HL-60/S4 treated with phorbol 12-myristate 13-acetate at 8.2 ng/mL for 4 days and 3 days (cell line): ENCODE data around the gene RERG.

Experiments used
- in situ Hi-C: fragments of 300-500 bp; cut with MboI; formaldehyde crosslinking; loops from 2 replicates; pipeline ENCODE4 v1.15.0; 2022; ENCODE audit warnings: low sequenced_read_pairs

RERG gene

DNA sequence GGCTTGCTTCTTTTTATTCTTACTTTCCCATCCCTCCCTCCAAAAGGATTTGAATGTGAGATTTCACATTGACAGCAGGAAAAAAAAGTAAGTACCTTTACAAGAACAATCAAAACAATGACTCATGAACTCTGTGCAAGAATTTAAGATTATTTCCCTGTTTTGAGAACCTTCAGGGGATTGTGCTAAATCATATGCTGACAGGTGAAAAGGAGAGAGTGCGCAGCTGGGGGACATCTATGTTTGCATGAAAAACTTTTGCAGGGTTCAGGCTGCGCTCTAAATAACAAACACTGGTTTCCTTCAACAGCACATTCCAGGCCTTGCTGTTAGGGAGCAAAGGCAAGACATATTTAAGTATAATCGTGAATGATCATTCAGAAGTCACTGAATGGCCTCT lies 27.3 kb downstream of the RERG start:
- in situ Hi-C loops: no loop called here

GRCh38 chr12:15192720-15193119 lies 28.5 kb downstream of the RERG start:
- in situ Hi-C loops: no loop called here

DNA sequence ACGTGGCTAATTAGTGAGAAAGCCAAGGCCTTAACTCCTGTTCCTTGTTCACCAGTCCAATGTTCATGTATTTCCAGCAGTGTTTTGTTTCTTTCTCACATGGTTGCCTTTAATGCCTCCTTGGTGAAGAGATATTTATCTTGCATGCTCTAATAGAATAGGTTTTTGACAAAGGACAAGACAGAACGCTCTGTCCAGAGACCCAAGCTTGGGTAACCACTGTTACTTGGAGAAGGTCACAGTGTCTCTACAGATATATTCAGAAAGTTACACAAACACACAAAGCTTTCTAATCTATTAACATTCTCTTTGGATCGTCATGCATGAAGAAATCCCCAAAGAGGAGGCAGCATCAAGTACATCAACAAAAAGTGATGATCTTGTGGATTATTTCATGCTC lies 33.1 kb downstream of the RERG start:
- in situ Hi-C loops: no loop called here

DNA sequence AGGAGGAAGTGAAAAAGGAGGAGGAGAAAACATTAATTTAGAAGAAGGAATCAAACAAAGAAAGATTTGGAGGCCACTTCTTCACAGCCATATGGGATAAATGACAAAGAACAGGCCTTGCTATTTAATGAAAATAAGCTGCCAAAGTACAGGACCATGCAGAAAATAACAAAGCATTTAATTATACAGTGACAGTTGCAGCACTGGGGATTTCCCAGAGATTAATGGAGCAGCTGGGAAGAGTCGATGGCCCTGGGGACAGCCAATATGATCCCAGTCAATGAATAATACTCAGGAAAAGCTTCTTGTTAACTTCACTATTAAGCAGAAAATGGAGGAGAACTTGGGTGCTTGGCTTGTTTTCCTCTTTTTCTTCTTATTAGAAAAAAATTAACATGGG lies 34.6 kb downstream of the RERG start:
- in situ Hi-C loops: no loop called here

DNA sequence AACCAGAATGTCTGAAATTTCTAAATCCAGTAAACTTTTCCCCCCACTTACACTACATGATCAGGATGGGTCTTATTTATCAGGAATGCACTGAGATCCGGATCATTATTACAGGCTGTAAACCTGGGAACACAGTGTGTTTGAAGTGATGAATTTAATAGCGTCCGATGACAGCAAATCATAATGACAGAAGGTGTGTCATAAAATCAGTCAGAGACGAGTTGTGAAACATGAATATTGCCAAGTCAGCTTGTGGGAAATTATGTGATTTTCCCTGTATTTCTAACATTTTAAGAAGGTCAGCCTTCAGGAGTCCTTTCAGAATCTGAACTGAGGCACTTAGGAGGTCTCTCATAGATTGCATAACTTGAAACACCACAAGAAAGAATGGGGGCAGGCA lies 36.7 kb downstream of the RERG start:
- in situ Hi-C loops: no loop called here

DNA sequence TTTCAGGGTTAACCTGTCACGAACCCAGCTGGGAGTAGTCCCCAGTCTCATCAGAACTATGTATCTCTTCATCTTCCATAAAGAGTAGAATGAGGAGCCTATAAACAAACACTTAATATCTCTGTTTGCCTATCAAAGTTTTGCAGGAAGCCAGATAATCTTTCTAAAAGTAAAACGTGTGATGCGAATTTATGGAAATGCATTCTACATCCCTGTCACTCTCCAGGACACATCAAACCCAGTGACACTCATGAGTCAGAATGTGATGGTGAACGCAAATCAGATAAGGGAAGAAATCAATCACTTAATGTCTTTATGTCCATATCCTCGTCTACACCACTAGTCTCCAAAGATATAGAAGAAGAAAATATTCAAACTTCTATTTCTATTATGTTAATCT lies 37.4 kb downstream of the RERG start:
- in situ Hi-C loops: no loop called here

- in situ Hi-C loops: no loop called here
Observed at GRCh38 chr12:15181017-15181683, 40.1 kb downstream of the RERG start.

- in situ Hi-C loops: no loop called here
Observed at GRCh38 chr12:15180325-15180724, 40.9 kb downstream of the RERG start.

- in situ Hi-C loops: no loop called here
Observed at GRCh38 chr12:15179672-15180071, 41.5 kb downstream of the RERG start.

DNA sequence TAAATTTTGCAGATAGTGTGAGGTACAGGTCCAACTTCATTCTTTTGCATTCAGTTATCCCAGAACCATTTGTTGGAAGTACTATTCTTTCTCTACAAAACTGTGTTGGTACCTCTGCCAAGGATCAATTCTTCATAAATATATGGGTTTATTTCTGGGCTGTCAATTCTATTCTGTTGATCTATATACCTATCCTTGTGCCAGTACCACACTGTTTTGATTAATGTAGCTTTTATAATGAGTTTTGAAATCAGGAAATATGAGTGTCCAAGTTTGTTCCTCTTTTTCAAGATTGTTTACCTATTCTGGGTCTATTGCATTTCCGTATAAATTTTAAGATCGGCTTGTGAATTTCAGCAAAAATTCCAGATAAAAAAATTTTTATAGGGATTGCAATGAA lies 48.1 kb downstream of the RERG start:
- in situ Hi-C loops: no loop called here

- in situ Hi-C loops: no loop called here
Observed at GRCh38 chr12:15172060-15172822, 49.0 kb downstream of the RERG start.

DNA sequence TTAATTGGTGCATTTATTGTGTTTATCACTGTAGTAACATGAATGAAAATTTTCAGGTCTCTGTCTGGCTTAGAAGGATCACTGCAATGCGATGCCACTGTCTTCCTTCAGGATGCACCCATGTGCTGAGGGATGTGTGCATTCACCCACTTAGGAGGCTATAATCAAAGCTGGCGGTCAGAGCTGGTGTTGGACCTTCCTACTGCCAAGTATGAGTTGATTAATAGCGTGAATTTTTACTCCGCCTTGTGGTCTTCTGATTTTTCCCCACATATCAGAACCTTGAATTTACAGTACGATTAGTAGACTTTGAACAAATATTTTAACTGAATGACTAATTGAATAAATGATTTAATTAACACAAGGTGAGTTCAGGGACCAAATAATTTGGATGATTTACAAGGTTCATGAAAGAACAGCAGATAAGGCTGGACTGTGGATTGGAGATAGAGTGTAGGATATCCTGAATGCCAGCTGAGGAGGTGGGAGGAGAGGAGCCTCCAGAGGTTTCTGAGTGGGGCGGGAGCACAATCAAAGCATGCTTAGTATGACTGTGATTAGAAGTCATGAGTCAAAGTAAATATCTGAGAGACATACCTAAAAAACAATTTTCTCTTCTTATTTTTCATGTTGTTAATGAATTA lies 50.1 kb downstream of the RERG start:
- in situ Hi-C loops: no loop called here

GRCh38 chr12:15168026-15168678 lies 53.1 kb downstream of the RERG start:
- in situ Hi-C loops: no loop called here

GRCh38 chr12:15165012-15165659 lies 56.1 kb downstream of the RERG start:
- in situ Hi-C loops: no loop called here

DNA sequence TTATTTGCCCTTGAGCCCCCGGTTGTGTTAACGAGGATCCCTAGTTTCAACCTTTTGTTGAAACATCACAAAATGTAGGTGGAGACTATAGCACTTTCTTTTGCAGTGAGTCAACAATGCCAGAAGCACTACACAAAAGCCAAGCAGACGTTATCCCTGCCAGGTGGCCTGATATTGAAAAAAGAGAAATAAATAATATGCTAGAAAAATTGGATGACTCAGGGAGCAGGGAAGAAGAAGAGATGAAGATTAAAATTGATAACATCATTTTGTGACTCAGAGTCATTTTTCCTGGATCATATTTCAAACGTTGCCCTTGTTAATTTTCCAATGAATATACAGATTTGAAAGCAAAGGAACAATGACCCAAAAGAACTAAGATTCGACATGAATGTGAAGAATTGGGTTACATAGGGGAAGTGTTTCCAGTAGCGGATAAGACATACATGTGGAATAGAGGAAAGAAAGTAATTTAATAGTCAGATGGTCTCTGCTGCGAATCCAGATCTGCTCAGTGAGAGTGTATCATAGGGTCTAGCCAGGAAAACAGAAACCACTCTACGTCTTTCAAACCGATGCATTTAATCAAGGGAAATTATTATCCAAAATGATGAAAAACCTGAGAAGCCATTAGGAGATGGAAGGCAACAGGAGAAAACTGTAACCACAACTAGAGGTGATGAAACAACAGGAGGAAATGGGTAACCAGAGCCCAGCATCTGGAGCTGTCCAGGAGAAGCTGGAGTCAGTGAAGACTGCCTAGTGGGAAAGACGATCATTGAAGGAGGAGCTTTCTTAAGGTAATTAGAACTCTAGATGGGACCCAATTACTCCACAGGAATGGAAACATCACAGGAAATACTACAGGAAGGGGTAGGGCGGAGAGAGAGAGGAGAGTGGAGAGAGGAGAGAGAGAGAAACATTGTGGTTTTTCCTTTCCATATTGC lies 57.9 kb downstream of the RERG start:
- in situ Hi-C loops: no loop called here

- in situ Hi-C loops: no loop called here
Observed at GRCh38 chr12:15158083-15158482, 63.1 kb downstream of the RERG start.

- in situ Hi-C loops: no loop called here
Observed at GRCh38 chr12:15157269-15157671, 63.9 kb downstream of the RERG start.

DNA sequence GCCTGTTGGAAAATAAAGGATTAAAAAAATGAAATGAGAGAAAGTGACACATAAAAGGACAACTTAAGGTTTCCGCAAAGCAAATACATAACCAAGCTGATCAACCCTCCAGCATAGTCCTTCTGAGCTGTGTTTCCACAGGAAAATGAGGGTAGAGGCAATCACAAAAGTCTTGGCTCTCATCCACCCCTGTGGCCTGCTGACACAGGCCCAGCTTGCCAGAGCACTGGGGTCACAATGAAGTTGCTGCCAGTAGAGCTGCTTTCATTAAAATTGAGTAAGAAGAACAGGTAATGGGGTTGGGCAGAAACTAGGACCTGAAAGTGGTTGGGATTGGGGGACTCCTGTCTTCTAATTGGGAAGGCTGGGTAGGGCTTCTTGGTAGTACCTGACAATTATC lies 65.9 kb downstream of the RERG start:
- in situ Hi-C loops: no loop called here

- in situ Hi-C loops: no loop called here
Observed at GRCh38 chr12:15154103-15154502, 67.1 kb downstream of the RERG start.

- in situ Hi-C loops: no loop called here
Observed at GRCh38 chr12:15152868-15153267, 68.3 kb downstream of the RERG start.
